AG04450 (cell line): Measurements from ENCODE around the gene RASA3. TPM values are rescaled to one million over a fixed set of nuclear protein-coding genes. Genes with fewer than 3 reads are reported as not detected.
A peak's percentile ranks its signal among the peaks of the same experiment; 100 is the strongest.

Experiments
- CTCF ChIA-PET: fragments of 300-600, 350-600 bp; formaldehyde crosslinking; extraction: SDS; loops from one replicate; lab custom pipeline; 2022; ENCODE audit warnings: antibody characterized with exemption, inconsistent platforms; lab: Charles Lee
- POLR2A ChIA-PET: fragments of 350-600 bp; formaldehyde crosslinking; extraction: SDS; loops from one replicate; lab custom pipeline; 2021; ENCODE audit warnings: antibody characterized with exemption, inconsistent platforms; lab: Yijun Ruan, JAX
- DNase-seq: peaks from one replicate; pipeline ENCODE4 v3.0.0-alpha.2; 2011; ENCODE audit warnings: low read depth, low spot score
- H3K27ac ChIP-seq: one replicate; pipeline ENCODE4 v1.5.1; 2012; ENCODE audit warnings: low read depth, low read length, control low read depth
- H3K27me3 ChIP-seq: one replicate; pipeline ENCODE4 v1.6.0; 2012; ENCODE audit warnings: low read length; ENCODE audit not compliant: control insufficient read depth, insufficient read depth
- H3K4me3 ChIP-seq: 2 replicates; pipeline ENCODE4 v1.5.1; 2011; ENCODE audit warnings: mild to moderate bottlenecking, low read depth, low read length, control low read depth
- H3K9me3 ChIP-seq: 2 replicates; pipeline ENCODE4 v1.5.1; 2012; ENCODE audit warnings: low read length; ENCODE audit not compliant: control insufficient read depth, insufficient read depth
- CTCF ChIP-seq: IDR thresholded peaks from 2 replicates; pipeline ENCODE4 v1.5.1; 2011; ENCODE audit warnings: low read depth, low read length, control low read depth, inconsistent platforms
- polyA plus RNA-seq: library from polyadenylated mRNA; depleted of rRNA; stranded (reverse); fragments of >200 nt; gene quantifications from 2 replicates; pipeline ENCODE4 v1.2.3, GENCODE V29; 2011

RASA3 gene
- polyA plus RNA-seq, 1 experiment, result 25.2 TPM

- Histone ChIP-seq H3K4me3 (no peak overlapping the region), H3K27ac (peak overlapping the region; percentile 87), H3K27me3 (no peaks in the 10 kb centered on the region), H3K9me3 (peaks cover 10% of the 10 kb centered on the region; the same call in 1 of the 2 replicates)
- peak; percentile 62 for DNase-seq
- POLR2A ChIA-PET, result interaction anchor here (1.0 kb wide), 1 partner anchor 42 kb away, joined by 5 read pairs; no protein-coding TSS in a partner anchor
- CTCF ChIA-PET, result no interaction called here
- TF ChIP-seq CTCF, result no peak
These were observed 24.7 kb downstream of the RASA3 start for GRCh38 chr13:114107686-114108081.

DNA sequence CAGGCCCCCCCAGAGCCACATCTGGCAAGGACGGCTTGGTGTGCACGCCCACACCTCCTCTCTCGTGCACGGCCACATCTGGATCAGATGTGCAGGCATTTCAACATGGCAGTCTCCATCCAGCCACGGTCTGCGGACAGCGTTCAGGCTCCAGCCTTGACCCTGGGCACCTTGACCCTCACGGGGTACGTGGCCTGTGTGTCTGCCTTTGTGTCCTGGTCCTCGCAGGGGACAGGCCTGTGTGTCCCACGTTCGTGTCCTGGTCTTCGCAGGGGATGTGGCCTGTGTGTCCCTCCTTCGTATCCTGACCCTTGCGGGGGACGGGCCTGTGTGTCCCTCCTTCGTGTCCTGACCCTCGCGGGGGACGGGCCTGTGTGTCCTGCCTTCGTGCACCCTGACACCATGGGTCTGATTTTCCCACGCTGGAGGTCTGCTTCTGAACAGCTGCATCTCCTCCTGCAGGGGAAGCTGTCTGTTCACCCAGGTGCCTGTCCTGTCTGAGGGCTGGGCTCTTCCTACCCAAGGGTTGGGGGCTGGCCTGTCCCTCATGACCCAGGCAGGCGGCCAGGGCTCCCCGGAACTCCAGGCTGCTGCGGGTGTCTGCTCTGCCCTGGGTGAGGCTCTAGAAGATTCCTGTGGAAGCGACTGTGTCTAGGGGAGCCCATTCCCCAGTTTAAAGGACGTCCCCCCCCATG lies 25.3 kb downstream of the RASA3 start:
- TF ChIP-seq CTCF, result no peak
- DNase-seq, result no peak
- POLR2A ChIA-PET, result interaction anchor here (1.0 kb wide), 1 partner anchor 42 kb away, joined by 5 read pairs; no protein-coding TSS in a partner anchor
- CTCF ChIA-PET, result no interaction called here
- peak overlapping the region; percentile 87 for H3K27ac ChIP-seq
- no peak overlapping the region for H3K4me3 ChIP-seq
- H3K9me3 ChIP-seq, result peaks cover 10% of the 10 kb centered on the region; the same call in 1 of the 2 replicates
- no peaks in the 10 kb centered on the region for H3K27me3 ChIP-seq

- Histone ChIP-seq H3K27ac (no peak overlapping the region), H3K9me3 (peaks cover 10% of the 10 kb centered on the region; the same call in 1 of the 2 replicates), H3K4me3 (no peak overlapping the region), H3K27me3 (no peaks in the 10 kb centered on the region)
- CTCF ChIA-PET, result no interaction called here
- POLR2A ChIA-PET, result no interaction called here
- no peak for DNase-seq
- no peak for TF ChIP-seq CTCF
These were observed 25.9 kb downstream of the RASA3 start for GRCh38 chr13:114106526-114106925.

DNA sequence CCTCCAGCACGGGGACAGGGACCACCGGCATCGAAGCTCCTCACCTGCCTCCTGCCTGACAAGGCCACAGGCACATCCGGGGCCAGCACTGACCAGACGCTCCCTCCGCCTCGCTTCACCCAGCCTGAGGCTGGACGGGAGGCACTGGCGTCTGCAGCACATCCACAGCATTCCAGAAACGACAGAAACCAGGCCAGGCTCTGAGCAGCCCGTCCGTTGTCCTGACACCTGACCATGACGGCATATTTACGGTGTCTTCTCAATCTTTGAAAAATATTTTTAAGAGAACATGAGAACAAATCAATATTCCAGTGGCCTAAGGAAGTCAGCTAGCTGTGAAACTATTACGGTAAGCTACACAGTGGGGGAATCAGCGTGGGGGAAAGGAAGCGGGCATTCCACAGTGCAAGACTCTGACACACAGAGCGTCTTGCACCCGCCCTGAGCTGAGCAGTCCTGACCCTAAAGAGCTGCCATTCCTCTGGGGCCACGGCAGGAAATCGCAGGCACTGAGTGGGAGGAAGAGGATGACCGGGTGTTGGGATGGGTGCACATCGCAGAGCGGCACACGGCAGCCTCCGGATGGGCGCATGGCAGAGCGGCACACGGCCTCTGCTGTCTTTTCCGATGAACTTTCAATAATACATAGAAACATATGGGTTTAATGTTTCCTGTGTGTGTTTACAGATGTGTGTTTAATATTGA lies 26.8 kb downstream of the RASA3 start:
- CTCF ChIA-PET, result no interaction called here
- POLR2A ChIA-PET, result no interaction called here
- peak overlapping the region; percentile 11 for H3K27ac ChIP-seq
- peaks cover 8% of the 10 kb centered on the region; the same call in 1 of the 2 replicates for H3K9me3 ChIP-seq
- TF ChIP-seq CTCF, result no peak
- H3K27me3 ChIP-seq, result no peaks in the 10 kb centered on the region
- DNase-seq, result no peak
- no peak overlapping the region for H3K4me3 ChIP-seq
